ENCODE measurements around the gene CDH19. TPM values are rescaled to one million over a fixed set of nuclear protein-coding genes. Genes with fewer than 3 reads are reported as not detected.
A peak's percentile ranks its signal among the peaks of the same experiment; 100 is the strongest.
"Not testable (repeated sequence)": the region's sequence is repeated elsewhere in the genome, so short reads cannot be mapped to it uniquely, and the experiment has no call there.

The CDH19 gene
- total RNA-seq, 1 experiment from 2014 or later, result not detected

DNA sequence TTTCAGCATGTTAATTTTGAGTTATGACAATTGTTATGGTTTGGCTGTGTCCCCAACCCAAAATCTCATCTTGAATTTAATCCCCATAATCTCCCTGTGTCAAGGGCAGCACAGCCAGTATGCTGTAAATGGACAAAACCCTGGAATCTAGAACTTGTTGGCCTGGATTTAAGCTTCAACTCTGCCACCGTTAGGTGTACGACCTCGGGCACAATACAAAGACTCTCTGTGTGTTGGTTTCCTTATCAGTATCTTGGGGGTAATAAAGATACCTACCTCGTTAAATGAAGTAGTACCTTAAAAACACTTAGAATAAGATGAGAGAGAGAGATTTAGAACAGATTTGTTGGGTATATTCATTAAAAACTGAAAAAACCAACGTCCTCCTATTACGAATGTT, 106.5 kb downstream of the CDH19 start:
- no peaks in the 10 kb centered on the region for H3K4me1 Mint-ChIP-seq (ENCODE audit: insufficient read depth, unreplicated experiment)
- POLR2A ChIA-PET, result no interaction called here
- no peaks in the 10 kb centered on the region for H3K36me3 Mint-ChIP-seq (ENCODE audit: insufficient read depth, unreplicated experiment)
- no TSS peak for BruUV-seq (replicated peaks)
- TF ChIP-seq, protein P1, sequence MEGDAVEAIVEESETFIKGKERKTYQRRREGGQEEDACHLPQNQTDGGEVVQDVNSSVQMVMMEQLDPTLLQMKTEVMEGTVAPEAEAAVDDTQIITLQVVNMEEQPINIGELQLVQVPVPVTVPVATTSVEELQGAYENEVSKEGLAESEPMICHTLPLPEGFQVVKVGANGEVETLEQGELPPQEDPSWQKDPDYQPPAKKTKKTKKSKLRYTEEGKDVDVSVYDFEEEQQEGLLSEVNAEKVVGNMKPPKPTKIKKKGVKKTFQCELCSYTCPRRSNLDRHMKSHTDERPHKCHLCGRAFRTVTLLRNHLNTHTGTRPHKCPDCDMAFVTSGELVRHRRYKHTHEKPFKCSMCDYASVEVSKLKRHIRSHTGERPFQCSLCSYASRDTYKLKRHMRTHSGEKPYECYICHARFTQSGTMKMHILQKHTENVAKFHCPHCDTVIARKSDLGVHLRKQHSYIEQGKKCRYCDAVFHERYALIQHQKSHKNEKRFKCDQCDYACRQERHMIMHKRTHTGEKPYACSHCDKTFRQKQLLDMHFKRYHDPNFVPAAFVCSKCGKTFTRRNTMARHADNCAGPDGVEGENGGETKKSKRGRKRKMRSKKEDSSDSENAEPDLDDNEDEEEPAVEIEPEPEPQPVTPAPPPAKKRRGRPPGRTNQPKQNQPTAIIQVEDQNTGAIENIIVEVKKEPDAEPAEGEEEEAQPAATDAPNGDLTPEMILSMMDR (IDR thresholded peaks at IDR 0.05; ENCODE audit: unreplicated experiment), result no peak
- no peak overlapping the region for H3K27ac Mint-ChIP-seq (ENCODE audit: low read depth, unreplicated experiment)
- no peak for DNase-seq (ENCODE audit: unreplicated experiment)
- CTCF ChIA-PET, result interaction anchor here (0.8 to 1.3 kb wide), 4 partner anchors 173 to 771 kb away, joined by 3 read pairs; no protein-coding TSS in a partner anchor
- H3K9me3 Mint-ChIP-seq (ENCODE audit: unreplicated experiment), result no peaks in the 10 kb centered on the region
- H3K27me3 Mint-ChIP-seq (ENCODE audit: insufficient read depth, unreplicated experiment), result peaks cover 45% of the 10 kb centered on the region
- H3K4me3 Mint-ChIP-seq (ENCODE audit: unreplicated experiment), result no peak overlapping the region
- intact Hi-C loops (cut with micrococcal nuclease), result loop anchor here (5.0 to 10.0 kb wide), 2 partner anchors 375 to 533 kb away; no protein-coding TSS in a partner anchor

DNA sequence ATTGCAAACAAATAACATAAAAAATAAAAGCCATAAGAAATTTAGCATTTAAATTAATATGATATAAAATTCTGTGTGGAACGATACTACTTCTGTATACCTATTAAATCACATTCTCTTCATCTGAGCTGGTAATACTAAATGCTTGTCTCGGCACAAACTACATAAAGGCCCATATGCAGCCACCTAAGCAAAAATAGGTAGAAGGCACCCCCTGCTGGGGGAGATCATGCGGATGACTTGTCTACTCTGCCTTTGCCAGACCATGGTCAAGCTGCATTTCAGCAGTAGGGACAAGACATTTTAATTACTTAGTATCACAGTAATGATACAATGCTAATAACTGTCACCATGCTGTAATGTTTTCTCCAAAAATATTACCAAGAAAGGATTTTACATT, 108.0 kb downstream of the CDH19 start:
- H3K4me3 Mint-ChIP-seq (ENCODE audit: unreplicated experiment), result no peak overlapping the region
- H3K36me3 Mint-ChIP-seq (ENCODE audit: insufficient read depth, unreplicated experiment), result no peaks in the 10 kb centered on the region
- peak; percentile 81 for DNase-seq (ENCODE audit: unreplicated experiment)
- H3K27me3 Mint-ChIP-seq (ENCODE audit: insufficient read depth, unreplicated experiment), result peaks cover 31% of the 10 kb centered on the region
- POLR2A ChIA-PET, result interaction anchor here (0.5 to 0.6 kb wide), 2 partner anchors 153 to 780 kb away, joined by 3 read pairs; no protein-coding TSS in a partner anchor
- intact Hi-C loops (cut with micrococcal nuclease), result loop anchor here (1.0 to 10.0 kb wide), 4 partner anchors 253 to 558 kb away; no protein-coding TSS in a partner anchor
- no peaks in the 10 kb centered on the region for H3K9me3 Mint-ChIP-seq (ENCODE audit: unreplicated experiment)
- CTCF ChIA-PET, result interaction anchor here (0.5 to 1.5 kb wide), 14 partner anchors 10 to 976 kb away, joined by 3 to 5 read pairs (median 3); no protein-coding TSS in a partner anchor
- TF ChIP-seq, protein P1 (IDR thresholded peaks at IDR 0.05; ENCODE audit: unreplicated experiment), result peak; percentile 57
- BruUV-seq (replicated peaks), result no TSS peak
- no peaks in the 10 kb centered on the region for H3K4me1 Mint-ChIP-seq (ENCODE audit: insufficient read depth, unreplicated experiment)
- H3K27ac Mint-ChIP-seq (ENCODE audit: low read depth, unreplicated experiment), result no peak overlapping the region

DNA sequence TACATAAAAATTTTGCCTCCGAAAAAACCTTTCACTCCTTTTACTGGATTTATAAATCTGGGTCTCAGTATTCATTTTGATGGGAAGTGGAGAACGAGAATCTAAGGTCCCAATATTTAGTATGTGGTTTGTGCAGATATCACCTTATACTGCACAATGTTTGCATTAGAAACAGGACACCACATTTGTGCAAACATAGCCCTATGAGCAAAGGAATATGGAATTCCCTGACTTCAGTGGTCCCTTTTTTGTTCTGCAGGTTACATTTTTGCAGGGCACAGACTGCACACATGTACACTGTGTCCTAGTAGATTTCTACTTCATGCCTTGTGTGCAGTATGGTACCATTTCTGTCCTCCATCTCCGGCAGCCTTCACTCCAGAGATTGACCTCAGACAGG, 130.0 kb downstream of the CDH19 start:
- no peaks in the 10 kb centered on the region for H3K36me3 Mint-ChIP-seq (ENCODE audit: insufficient read depth, unreplicated experiment)
- DNase-seq (ENCODE audit: unreplicated experiment), result no peak
- peaks cover 48% of the 10 kb centered on the region for H3K27me3 Mint-ChIP-seq (ENCODE audit: insufficient read depth, unreplicated experiment)
- TF ChIP-seq, protein P1 (IDR thresholded peaks at IDR 0.05; ENCODE audit: unreplicated experiment), result no peak
- no TSS peak for BruUV-seq (replicated peaks)
- ChIA-PET POLR2A (no interaction called here), CTCF (no interaction called here)
- H3K4me1 Mint-ChIP-seq (ENCODE audit: insufficient read depth, unreplicated experiment), result no peaks in the 10 kb centered on the region
- intact Hi-C loops (cut with micrococcal nuclease), result no loop called here
- no peaks in the 10 kb centered on the region for H3K9me3 Mint-ChIP-seq (ENCODE audit: unreplicated experiment)
- H3K4me3 Mint-ChIP-seq (ENCODE audit: unreplicated experiment), result no peak overlapping the region
- H3K27ac Mint-ChIP-seq (ENCODE audit: low read depth, unreplicated experiment), result no peak overlapping the region

DNA sequence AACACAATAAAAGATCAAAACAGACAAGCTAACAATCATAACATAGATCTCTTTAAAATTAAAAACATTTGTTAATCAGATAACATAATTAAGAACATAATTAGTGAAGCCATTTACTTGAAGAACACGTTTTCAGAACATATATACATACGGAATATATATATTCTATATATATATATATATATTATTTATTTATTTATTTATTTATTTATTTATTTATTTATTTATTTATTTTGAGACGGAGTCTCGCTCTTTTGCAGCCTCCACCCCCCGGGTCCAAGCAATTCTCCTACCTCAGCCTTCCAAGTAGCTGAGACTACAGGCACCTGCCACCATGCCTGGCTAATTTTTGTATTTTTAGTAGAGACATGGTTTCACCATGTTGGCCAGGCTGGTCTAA, 137.7 kb downstream of the CDH19 start:
- H3K9me3 Mint-ChIP-seq (ENCODE audit: unreplicated experiment); POLR2A ChIA-PET; H3K4me3 Mint-ChIP-seq (ENCODE audit: unreplicated experiment); BruUV-seq (replicated peaks); H3K4me1 Mint-ChIP-seq (ENCODE audit: insufficient read depth, unreplicated experiment); H3K27ac Mint-ChIP-seq (ENCODE audit: low read depth, unreplicated experiment); H3K36me3 Mint-ChIP-seq (ENCODE audit: insufficient read depth, unreplicated experiment); CTCF ChIA-PET; DNase-seq (ENCODE audit: unreplicated experiment); intact Hi-C loops (cut with micrococcal nuclease): not testable (repeated sequence)
- peaks cover 39% of the 10 kb centered on the region for H3K27me3 Mint-ChIP-seq (ENCODE audit: insufficient read depth, unreplicated experiment)

DNA sequence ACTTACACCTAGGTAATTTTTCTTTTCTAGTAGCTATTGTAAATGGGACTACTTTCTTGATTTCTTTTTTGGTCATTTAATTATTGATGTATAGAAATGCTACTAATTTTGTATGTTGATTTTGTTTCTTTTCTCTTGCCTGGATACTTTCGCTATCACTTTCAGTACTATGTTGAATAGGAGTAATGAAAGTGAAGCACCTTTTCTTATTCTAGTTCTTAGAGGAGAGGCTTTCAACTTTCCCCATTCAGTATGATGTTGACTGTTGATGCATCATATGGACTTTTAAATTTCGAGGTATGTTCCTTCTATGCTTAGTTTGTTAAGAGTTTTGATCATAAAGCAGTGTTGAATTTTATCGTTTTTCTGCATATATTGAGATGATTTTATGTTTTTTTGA, 142.5 kb downstream of the CDH19 start:
- Mint-ChIP-seq H3K27ac (ENCODE audit: low read depth, unreplicated experiment) (no peak overlapping the region), H3K4me3 (ENCODE audit: unreplicated experiment) (no peak overlapping the region), H3K27me3 (ENCODE audit: insufficient read depth, unreplicated experiment) (peaks cover 18% of the 10 kb centered on the region), H3K36me3 (ENCODE audit: insufficient read depth, unreplicated experiment) (no peaks in the 10 kb centered on the region), H3K4me1 (ENCODE audit: insufficient read depth, unreplicated experiment) (no peaks in the 10 kb centered on the region), H3K9me3 (ENCODE audit: unreplicated experiment) (no peaks in the 10 kb centered on the region)
- intact Hi-C loops (cut with micrococcal nuclease), result no loop called here
- no peak for DNase-seq (ENCODE audit: unreplicated experiment)
- TF ChIP-seq, protein P1 (IDR thresholded peaks at IDR 0.05; ENCODE audit: unreplicated experiment), result no peak
- BruUV-seq (replicated peaks), result no TSS peak
- ChIA-PET CTCF (interaction anchor here (0.7 kb wide), 1 partner anchor 505 kb away, joined by 5 read pairs; no protein-coding TSS in a partner anchor), POLR2A (no interaction called here)
